ENCODE results near the gene VPS33A.
"Not testable (repeated sequence)": the region's sequence is repeated elsewhere in the genome, so short reads cannot be mapped to it uniquely, and the experiment has no call there.

VPS33A gene

DNA sequence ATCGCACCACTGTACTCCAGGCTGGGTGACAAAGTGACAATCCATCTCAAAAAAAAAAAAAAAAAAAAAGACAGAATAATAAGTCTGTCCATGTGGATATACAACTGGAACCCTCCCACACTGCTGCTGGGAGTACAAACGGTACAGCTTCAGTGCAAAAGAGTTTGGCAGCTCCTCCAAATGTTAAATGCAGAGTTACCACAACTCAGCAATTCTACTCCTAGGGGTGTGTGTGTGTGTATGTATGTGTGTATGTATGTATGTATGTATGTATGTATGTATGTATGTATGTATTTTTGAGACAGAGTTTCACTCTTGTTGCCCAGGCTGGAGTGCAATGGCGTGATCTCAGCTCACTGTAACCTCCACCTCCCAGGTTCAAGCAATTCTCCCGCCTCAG lies 7.4 kb downstream of the VPS33A start:
- not testable (repeated sequence) for H3K27ac ChIP-seq, H3K4me3 ChIP-seq

GRCh38 chr12:122258462-122258861 lies 7.8 kb downstream of the VPS33A start:
- not testable (repeated sequence) for H3K4me3 ChIP-seq, H3K27ac ChIP-seq

DNA sequence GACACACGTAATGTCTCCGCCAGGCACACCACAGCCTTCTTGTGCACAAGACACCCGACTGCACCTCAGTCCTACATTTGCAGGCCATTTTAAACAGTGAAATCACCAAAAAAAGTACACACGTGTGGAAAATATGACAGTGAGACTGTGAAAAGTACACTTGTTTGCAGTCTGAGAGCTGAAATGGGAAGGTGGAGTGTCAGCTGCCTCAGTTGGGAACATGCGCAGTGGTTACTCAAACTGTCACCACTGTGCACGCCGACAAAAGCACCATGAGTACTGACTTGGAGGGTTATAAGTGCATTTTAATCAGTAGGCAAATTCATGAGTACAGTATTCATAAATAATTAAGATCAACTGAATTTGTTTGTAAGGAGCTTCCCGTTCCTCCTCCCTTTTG lies 15.8 kb downstream of the VPS33A start:
- H3K4me3 ChIP-seq, result no peak overlapping the region
- no peak overlapping the region for H3K27ac ChIP-seq

DNA sequence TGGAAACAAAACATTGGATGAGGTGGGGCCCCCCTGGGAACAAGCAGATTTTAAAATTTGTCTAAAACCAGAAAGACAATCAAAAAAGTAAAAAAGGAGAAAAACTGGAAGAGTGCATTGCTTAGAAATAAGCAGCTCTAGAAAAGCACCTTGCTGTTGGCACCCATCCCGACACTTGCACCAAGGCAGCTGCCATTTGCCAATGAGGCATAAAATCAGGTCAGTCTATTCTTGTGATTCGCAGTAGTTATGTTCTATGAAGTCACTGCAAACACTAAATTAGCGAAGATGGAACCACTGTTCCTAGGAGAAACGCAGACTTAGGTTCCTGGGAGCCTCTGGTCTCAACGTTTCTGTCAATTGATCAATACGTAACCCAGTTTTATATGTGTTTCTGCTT lies 16.2 kb downstream of the VPS33A start:
- no peak overlapping the region for H3K27ac ChIP-seq
- H3K4me3 ChIP-seq, result no peak overlapping the region

GRCh38 chr12:122245553-122245952 lies 20.7 kb downstream of the VPS33A start:
- H3K27ac ChIP-seq, result peak overlapping the region in 7 of 21 experiments; percentile 17 to 85 (median 44)
- H3K4me3 ChIP-seq, result no peak overlapping the region

GRCh38 chr12:122244565-122245371 lies 21.5 kb downstream of the VPS33A start:
- Histone ChIP-seq H3K4me3 (peak overlapping the region in 2 of 7 experiments; percentile 9 to 11), H3K27ac (peak overlapping the region in 7 of 21 experiments; percentile 17 to 85 (median 56))

DNA sequence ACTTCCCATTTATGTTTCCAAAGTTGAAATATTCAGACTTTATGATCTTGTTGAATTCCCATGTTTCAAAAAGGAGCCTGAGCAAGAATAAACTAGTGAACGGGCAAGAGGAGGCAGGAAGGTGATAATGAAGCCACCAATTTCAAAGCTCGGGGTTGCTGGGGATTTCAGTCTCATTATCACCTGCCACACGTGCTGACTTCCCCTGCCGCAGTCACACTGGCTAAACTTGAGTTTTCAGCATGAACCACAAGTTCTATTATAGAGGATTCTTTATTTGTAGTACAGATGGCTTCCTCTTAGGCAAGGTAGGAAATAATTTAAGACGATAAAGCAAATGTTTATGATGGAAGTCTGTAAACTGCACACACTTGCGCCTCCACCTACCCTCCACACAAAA lies 22.3 kb downstream of the VPS33A start:
- no peak overlapping the region for H3K4me3 ChIP-seq
- H3K27ac ChIP-seq, result peak overlapping the region in 7 of 21 experiments; percentile 17 to 85 (median 60)

DNA sequence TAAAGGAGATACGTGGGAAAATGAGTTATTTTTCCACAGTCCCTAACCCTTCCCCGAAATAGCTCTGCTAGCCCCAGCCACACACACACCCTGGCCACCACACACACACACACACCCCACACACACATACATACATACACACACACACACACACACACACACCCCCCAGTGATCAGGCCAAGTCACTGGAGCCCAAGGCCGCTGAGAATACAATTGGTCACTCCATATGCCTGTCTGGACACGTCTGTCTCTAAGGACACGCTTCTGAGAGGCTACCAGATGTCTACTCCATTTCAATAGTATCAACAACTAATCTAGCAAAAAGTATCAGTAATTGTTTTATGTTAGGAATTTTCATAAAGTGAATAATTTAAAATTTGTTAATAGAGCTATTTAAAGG lies 27.4 kb downstream of the VPS33A start:
- Histone ChIP-seq H3K27ac (no peak overlapping the region), H3K4me3 (no peak overlapping the region)

DNA sequence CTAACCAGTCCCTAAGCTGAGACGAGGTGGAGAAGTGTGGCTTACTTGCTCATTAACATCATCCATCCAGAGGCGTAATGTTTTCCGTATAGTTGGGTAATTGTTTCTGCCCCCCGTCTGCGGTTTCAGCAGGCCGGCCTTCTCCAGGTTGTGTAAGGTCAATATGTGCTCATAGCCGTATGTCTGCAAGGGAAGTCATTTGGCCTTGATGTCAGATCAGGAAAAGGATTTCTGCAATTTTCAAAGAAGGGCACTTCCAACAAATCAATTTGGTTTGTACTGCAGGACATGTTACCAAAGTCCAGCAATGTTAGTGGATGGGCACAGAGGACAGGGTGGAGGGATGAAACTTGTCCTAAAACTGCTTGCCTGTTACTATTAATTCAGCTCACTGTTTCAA lies 30.6 kb downstream of the VPS33A start:
- no peak overlapping the region for H3K27ac ChIP-seq
- no peak overlapping the region for H3K4me3 ChIP-seq

- Histone ChIP-seq H3K27ac (no peak overlapping the region), H3K4me3 (no peak overlapping the region)
Observed at GRCh38 chr12:122232691-122233090, 33.6 kb downstream of the VPS33A start.

- no peak overlapping the region for H3K4me3 ChIP-seq
- no peak overlapping the region for H3K27ac ChIP-seq
Observed at GRCh38 chr12:122230798-122231197, 35.5 kb downstream of the VPS33A start.

DNA sequence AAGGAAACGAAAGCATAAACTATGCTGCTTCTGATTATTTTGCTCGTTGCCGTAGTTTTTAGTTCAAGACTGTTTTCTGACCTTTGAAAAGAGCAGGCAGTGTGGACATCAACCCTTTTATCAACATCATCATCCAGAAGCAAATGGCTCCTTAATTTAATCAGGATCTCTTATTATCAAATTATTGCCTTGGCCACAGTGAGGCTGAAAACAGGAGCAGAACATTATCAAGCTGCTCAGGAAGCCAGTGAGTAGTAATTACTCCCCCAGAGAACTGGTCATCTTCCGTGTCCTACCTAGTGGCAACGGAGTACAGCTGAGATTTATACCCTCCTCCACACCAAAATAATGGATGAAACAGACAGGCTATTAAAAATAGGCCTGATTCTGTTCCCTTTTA lies 38.2 kb downstream of the VPS33A start:
- Histone ChIP-seq H3K4me3 (no peak overlapping the region), H3K27ac (peak overlapping the region in 1 of 21 experiments; percentile 45)

- Histone ChIP-seq H3K4me3 (no peak overlapping the region), H3K27ac (peak overlapping the region in 2 of 21 experiments; percentile 45 to 93)
Observed at GRCh38 chr12:122227341-122227740, 39.0 kb downstream of the VPS33A start.

DNA sequence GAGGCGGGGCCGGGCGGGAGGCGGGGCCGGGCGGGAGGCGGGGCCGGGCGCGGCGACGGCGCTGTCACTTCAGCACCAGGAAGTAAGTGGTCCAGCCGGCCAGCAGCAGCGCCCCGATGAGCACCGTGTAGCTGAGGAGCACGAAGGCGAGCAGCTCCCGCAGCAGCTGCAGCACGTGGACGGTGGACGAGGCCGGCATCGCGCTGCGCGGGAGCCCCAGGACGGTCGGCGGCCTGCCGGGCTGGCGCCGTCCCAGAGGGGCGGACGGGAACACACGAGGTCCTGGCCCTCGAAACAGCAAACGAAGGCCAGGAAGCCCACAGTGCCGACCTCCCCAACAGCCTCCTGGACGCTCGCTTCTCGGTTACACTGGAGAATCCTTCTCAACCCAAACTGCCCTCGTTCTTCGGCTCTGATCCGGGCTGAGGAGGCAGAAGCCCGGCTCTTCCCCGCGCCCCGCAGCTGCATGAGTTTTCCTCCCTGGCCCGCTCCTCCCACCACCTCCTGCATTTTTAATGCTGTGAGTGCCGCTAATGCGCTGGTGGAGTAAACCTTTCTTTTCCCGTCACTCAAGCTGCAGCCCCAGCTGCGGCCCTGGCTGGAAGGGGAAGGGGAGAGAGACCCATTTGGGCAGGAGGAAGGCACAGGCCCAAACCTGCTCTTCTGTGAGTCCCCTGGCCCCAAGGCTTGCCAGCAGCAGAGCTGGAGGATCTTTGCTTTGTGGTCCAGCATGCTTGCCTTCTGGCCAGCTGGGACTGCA lies 39.7 kb downstream of the VPS33A start:
- Histone ChIP-seq H3K4me3 (peak overlapping the region; percentile 23 to 70 (median 38)), H3K27ac (peak overlapping the region in 4 of 21 experiments; percentile 17 to 93 (median 36))

- peak within 1 kb of the TSS; percentile 56 to 95 (median 70) for H3K4me3 ChIP-seq
- H3K27ac ChIP-seq, result peak within 1 kb of the TSS; percentile 65 to 96 (median 91)
Observed at GRCh38 chr12:122225683-122226365, 40.5 kb downstream of the VPS33A start, which contains the start of gene DIABLO. Gene DIABLO (minus strand): TSS chr12:122226052. CDS start chr12:122226014, 38 bp downstream.

- Histone ChIP-seq H3K27ac (no peak overlapping the region), H3K4me3 (no peak overlapping the region)
Observed at GRCh38 chr12:122216445-122216844, 49.8 kb downstream of the VPS33A start.

DNA sequence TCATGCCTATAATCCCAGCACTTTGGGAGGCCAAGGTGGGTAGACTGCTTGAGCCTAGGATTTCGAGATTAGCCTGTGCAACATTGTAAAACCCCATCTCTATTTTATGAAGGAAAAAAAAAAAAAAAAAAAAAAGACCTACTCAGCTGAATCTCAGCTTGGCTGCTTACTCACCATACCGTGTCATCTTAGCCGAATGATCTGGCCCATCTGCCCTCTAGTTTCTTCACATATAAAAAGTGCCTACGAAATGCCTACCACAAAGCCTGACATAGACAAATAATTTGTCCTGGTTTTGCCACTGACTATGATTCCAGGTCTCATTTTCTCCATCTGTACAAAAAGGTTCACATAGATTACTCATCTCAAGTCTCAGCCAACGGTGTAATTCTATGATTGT lies 50.5 kb downstream of the VPS33A start:
- Histone ChIP-seq H3K27ac (no peak overlapping the region), H3K4me3 (no peak overlapping the region)

- Histone ChIP-seq H3K27ac (no peak overlapping the region), H3K4me3 (no peak overlapping the region)
Observed at GRCh38 chr12:122208073-122208820, 58.0 kb downstream of the VPS33A start.

DNA sequence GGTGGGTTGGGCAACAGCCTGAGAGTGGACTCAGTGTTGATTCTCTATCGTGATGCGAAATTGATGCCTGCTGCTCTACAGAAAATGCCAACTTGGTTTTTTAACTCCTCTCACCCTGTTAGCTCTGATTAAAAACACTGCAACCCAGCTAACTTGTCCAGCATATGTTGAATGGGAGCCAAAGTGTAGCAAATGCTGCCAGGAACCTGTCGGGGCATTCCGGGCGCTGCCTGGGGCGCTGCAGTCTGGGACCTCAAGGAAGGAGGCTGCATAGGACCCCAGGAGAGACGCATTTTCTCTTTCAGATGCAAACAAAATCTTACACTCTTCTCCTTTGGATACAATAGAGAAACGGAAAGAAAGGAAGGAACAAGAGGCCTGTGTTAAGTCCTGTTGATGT lies 58.9 kb downstream of the VPS33A start:
- H3K27ac ChIP-seq, result no peak overlapping the region
- H3K4me3 ChIP-seq, result no peak overlapping the region

DNA sequence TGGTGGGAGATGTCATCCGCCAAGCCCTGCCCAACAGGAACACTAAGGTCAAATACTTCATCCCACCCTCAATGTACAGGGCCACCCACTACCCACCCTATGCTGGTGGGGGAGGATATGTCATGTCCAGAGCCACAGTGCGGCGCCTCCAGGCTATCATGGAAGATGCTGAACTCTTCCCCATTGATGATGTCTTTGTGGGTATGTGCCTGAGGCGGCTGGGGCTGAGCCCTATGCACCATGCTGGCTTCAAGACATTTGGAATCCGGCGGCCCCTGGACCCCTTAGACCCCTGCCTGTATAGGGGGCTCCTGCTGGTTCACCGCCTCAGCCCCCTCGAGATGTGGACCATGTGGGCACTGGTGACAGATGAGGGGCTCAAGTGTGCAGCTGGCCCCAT lies 59.3 kb downstream of the VPS33A start:
- Histone ChIP-seq H3K4me3 (no peak overlapping the region), H3K27ac (no peak overlapping the region)

Measured in skin epidermis (tissue), 12 donors.